ENCODE results near the gene CDADC1. TPM values are rescaled to one million over a fixed set of nuclear protein-coding genes. Genes with fewer than 3 reads are reported as not detected.

Gene CDADC1
- polyA plus RNA-seq, 3 donors = 3.5 to 6.4 (median 5.2) TPM

- H3K79me2 ChIP-seq (ENCODE audit: insufficient read depth, low read length) = peaks cover 5% of the 10 kb centered on the region
- peaks cover 6 to 8% of the 10 kb centered on the region in 2 donors for H3K4me1 ChIP-seq (ENCODE audit: control insufficient read depth in 1 of 2, insufficient read depth in 2 of 2, low read length in 2 of 2)
- no peak overlapping the region for H2AFZ ChIP-seq (ENCODE audit: insufficient read depth, low read depth, low read length, poor library complexity, severe bottlenecking)
- no peaks in the 10 kb centered on the region for H3K27me3 Mint-ChIP-seq (ENCODE audit: low read depth in 3 of 3)
- H3K36me3 Mint-ChIP-seq = peaks cover 51 to 62% of the 10 kb centered on the region in 2 donors
- H3K27me3 ChIP-seq (ENCODE audit: control insufficient read depth in 2 of 2, insufficient read depth in 2 of 2, low read length in 2 of 2) = no peaks in the 10 kb centered on the region
- no peaks in the 10 kb centered on the region for H4K20me1 ChIP-seq (ENCODE audit: insufficient read depth, low read length)
- H3K9ac ChIP-seq (ENCODE audit: insufficient read depth, low read length, poor library complexity, severe bottlenecking) = no peak overlapping the region
- no peak for DNase-seq
- WGBS (ENCODE audit: insufficient coverage) = 95% methylated on average over 3 of the region's 6 CpGs
- no peak for TF ChIP-seq CTCF (IDR thresholded peaks at IDR 0.05)
- no peak overlapping the region for H3K4me3 ChIP-seq (replicated peaks in 1 of 3; ENCODE audit: low read depth in 2 of 3, low read length in 3 of 3)
- H3K4me3 Mint-ChIP-seq = no peak overlapping the region
- intact Hi-C loops (cut with micrococcal nuclease) = no loop called here
- peak overlapping the region in 1 of 7 donors; percentile 2 for H3K27ac Mint-ChIP-seq
- H3K27ac ChIP-seq (ENCODE audit: low read depth in 1 of 2, low read length in 2 of 2) = no peak overlapping the region
- peaks cover 55 to 75% of the 10 kb centered on the region in 2 donors for H3K36me3 ChIP-seq (replicated peaks in 1 of 2; ENCODE audit: control insufficient read depth in 1 of 2, insufficient read depth in 2 of 2, low read length in 2 of 2)
- no peaks in the 10 kb centered on the region for H3K9me3 ChIP-seq (replicated peaks in 1 of 2; ENCODE audit: control insufficient read depth in 1 of 2, insufficient read depth in 1 of 2, low read length in 2 of 2)
- H3K4me2 ChIP-seq (replicated peaks; ENCODE audit: extremely low read depth, low read length, poor library complexity, severe bottlenecking) = no peak overlapping the region
- peaks cover 6% of the 10 kb centered on the region for H3K4me1 Mint-ChIP-seq
- H3K9me3 Mint-ChIP-seq = no peaks in the 10 kb centered on the region
These were observed 11.9 kb downstream of the CDADC1 start for GRCh38 chr13:49259586-49259985.

- no peak for TF ChIP-seq CTCF (IDR thresholded peaks at IDR 0.05)
- no peaks in the 10 kb centered on the region for H3K79me2 ChIP-seq (ENCODE audit: insufficient read depth, low read length)
- H3K27me3 ChIP-seq (ENCODE audit: control insufficient read depth in 2 of 2, insufficient read depth in 2 of 2, low read length in 2 of 2) = no peaks in the 10 kb centered on the region
- H3K9me3 ChIP-seq (replicated peaks in 1 of 2; ENCODE audit: control insufficient read depth in 1 of 2, insufficient read depth in 1 of 2, low read length in 2 of 2) = no peaks in the 10 kb centered on the region
- H4K20me1 ChIP-seq (ENCODE audit: insufficient read depth, low read length) = no peaks in the 10 kb centered on the region
- Mint-ChIP-seq H3K9me3 (no peaks in the 10 kb centered on the region), H3K36me3 (peaks cover 49 to 50% of the 10 kb centered on the region in 2 donors), H3K27me3 (ENCODE audit: low read depth in 3 of 3) (no peaks in the 10 kb centered on the region), H3K27ac (no peak overlapping the region), H3K4me1 (peaks cover 5% of the 10 kb centered on the region), H3K4me3 (no peak overlapping the region)
- H3K27ac ChIP-seq (ENCODE audit: low read depth in 1 of 2, low read length in 2 of 2) = no peak overlapping the region
- no peak overlapping the region for H2AFZ ChIP-seq (ENCODE audit: insufficient read depth, low read depth, low read length, poor library complexity, severe bottlenecking)
- no peak overlapping the region for H3K4me3 ChIP-seq (replicated peaks in 1 of 3; ENCODE audit: low read depth in 2 of 3, low read length in 3 of 3)
- H3K9ac ChIP-seq (ENCODE audit: insufficient read depth, low read length, poor library complexity, severe bottlenecking) = no peak overlapping the region
- intact Hi-C loops (cut with micrococcal nuclease) = no loop called here
- 98% methylated on average over 5 of the region's 6 CpGs for WGBS (ENCODE audit: insufficient coverage)
- peaks cover 46 to 66% of the 10 kb centered on the region in 2 donors for H3K36me3 ChIP-seq (replicated peaks in 1 of 2; ENCODE audit: control insufficient read depth in 1 of 2, insufficient read depth in 2 of 2, low read length in 2 of 2)
- peaks cover 6% of the 10 kb centered on the region in 2 donors for H3K4me1 ChIP-seq (ENCODE audit: control insufficient read depth in 1 of 2, insufficient read depth in 2 of 2, low read length in 2 of 2)
- H3K4me2 ChIP-seq (replicated peaks; ENCODE audit: extremely low read depth, low read length, poor library complexity, severe bottlenecking) = no peak overlapping the region
- no peak for DNase-seq
These were observed 14.9 kb downstream of the CDADC1 start for GRCh38 chr13:49262634-49263033.
